ENCODE data around the gene TCOF1.

TCOF1 gene

GRCh38 chr5:150357326-150358260, at the start of gene TCOF1:
Gene TCOF1 (plus strand): TSS chr5:150357697. CDS start chr5:150357747, 50 bp downstream.
- H3K4me1 Mint-ChIP-seq (ENCODE audit: low read depth): peaks cover 51% of the 10 kb centered on the region
- H3K9me3 Mint-ChIP-seq: no peaks in the 10 kb centered on the region
- H3K36me3 Mint-ChIP-seq (ENCODE audit: low read depth): peaks cover 46% of the 10 kb centered on the region

GRCh38 chr5:150309101-150309885, 48.2 kb upstream of the TCOF1 start:
- Mint-ChIP-seq H3K4me3 (no peak overlapping the region), H3K9me3 (no peaks in the 10 kb centered on the region), H3K27me3 (peaks cover 3% of the 10 kb centered on the region), H3K36me3 (ENCODE audit: low read depth) (no peaks in the 10 kb centered on the region), H3K27ac (no peak overlapping the region), H3K4me1 (ENCODE audit: low read depth) (no peaks in the 10 kb centered on the region)
- DNase-seq: no peak

More at GRCh38 chr5:150357326-150358260, at the start of gene TCOF1:
- Mint-ChIP-seq H3K27me3 (no peaks in the 10 kb centered on the region), H3K4me3 (peak within 1 kb of the TSS; percentile 91), H3K27ac (peak within 1 kb of the TSS; percentile 93)
- peak; percentile 99 for DNase-seq

- Mint-ChIP-seq H3K9me3 (no peaks in the 10 kb centered on the region), H3K27ac (no peak overlapping the region), H3K4me1 (ENCODE audit: low read depth) (no peaks in the 10 kb centered on the region), H3K36me3 (ENCODE audit: low read depth) (no peaks in the 10 kb centered on the region), H3K4me3 (no peak overlapping the region), H3K27me3 (peaks cover 2% of the 10 kb centered on the region)
- no peak for DNase-seq
Observed at GRCh38 chr5:150309886-150310239, 47.6 kb upstream of the TCOF1 start.

GRCh38 chr5:150310246-150310645, 47.3 kb upstream of the TCOF1 start:
- H3K9me3 Mint-ChIP-seq: no peaks in the 10 kb centered on the region
- H3K27me3 Mint-ChIP-seq: peaks cover 2% of the 10 kb centered on the region
- no peaks in the 10 kb centered on the region for H3K4me1 Mint-ChIP-seq (ENCODE audit: low read depth)
- no peaks in the 10 kb centered on the region for H3K36me3 Mint-ChIP-seq (ENCODE audit: low read depth)
- no peak overlapping the region for H3K4me3 Mint-ChIP-seq
- no peak for DNase-seq
- H3K27ac Mint-ChIP-seq: no peak overlapping the region

- no peak overlapping the region for H3K27ac Mint-ChIP-seq
- peaks cover 2% of the 10 kb centered on the region for H3K27me3 Mint-ChIP-seq
- H3K4me3 Mint-ChIP-seq: no peak overlapping the region
- H3K36me3 Mint-ChIP-seq (ENCODE audit: low read depth): no peaks in the 10 kb centered on the region
- H3K4me1 Mint-ChIP-seq (ENCODE audit: low read depth): no peaks in the 10 kb centered on the region
- H3K9me3 Mint-ChIP-seq: no peaks in the 10 kb centered on the region
- no peak for DNase-seq
Observed at GRCh38 chr5:150311015-150311692, 46.3 kb upstream of the TCOF1 start.

- Mint-ChIP-seq H3K4me3 (no peak overlapping the region), H3K4me1 (ENCODE audit: low read depth) (no peaks in the 10 kb centered on the region), H3K27me3 (peaks cover 2% of the 10 kb centered on the region), H3K36me3 (ENCODE audit: low read depth) (no peaks in the 10 kb centered on the region), H3K27ac (no peak overlapping the region), H3K9me3 (no peaks in the 10 kb centered on the region)
- no peak for DNase-seq
Observed at GRCh38 chr5:150312518-150312917, 45.0 kb upstream of the TCOF1 start.

- no peak for DNase-seq
- H3K27me3 Mint-ChIP-seq: no peaks in the 10 kb centered on the region
- H3K4me3 Mint-ChIP-seq: no peak overlapping the region
Observed at GRCh38 chr5:150313501-150313900, 44.0 kb upstream of the TCOF1 start.

GRCh38 chr5:150313921-150314716, 43.4 kb upstream of the TCOF1 start:
- H3K4me3 Mint-ChIP-seq: no peak overlapping the region
- no peaks in the 10 kb centered on the region for H3K4me1 Mint-ChIP-seq (ENCODE audit: low read depth)
- no peaks in the 10 kb centered on the region for H3K36me3 Mint-ChIP-seq (ENCODE audit: low read depth)
- no peaks in the 10 kb centered on the region for H3K9me3 Mint-ChIP-seq
- no peak overlapping the region for H3K27ac Mint-ChIP-seq
- DNase-seq: no peak
- H3K27me3 Mint-ChIP-seq: no peaks in the 10 kb centered on the region

More at GRCh38 chr5:150313501-150313900, 44.0 kb upstream of the TCOF1 start:
- Mint-ChIP-seq H3K9me3 (no peaks in the 10 kb centered on the region), H3K36me3 (ENCODE audit: low read depth) (no peaks in the 10 kb centered on the region), H3K4me1 (ENCODE audit: low read depth) (no peaks in the 10 kb centered on the region), H3K27ac (no peak overlapping the region)

GRCh38 chr5:150315245-150315644, 42.3 kb upstream of the TCOF1 start:
- H3K27me3 Mint-ChIP-seq: no peaks in the 10 kb centered on the region
- H3K4me3 Mint-ChIP-seq: no peak overlapping the region
- H3K36me3 Mint-ChIP-seq (ENCODE audit: low read depth): no peaks in the 10 kb centered on the region
- H3K27ac Mint-ChIP-seq: no peak overlapping the region
- no peaks in the 10 kb centered on the region for H3K4me1 Mint-ChIP-seq (ENCODE audit: low read depth)
- no peaks in the 10 kb centered on the region for H3K9me3 Mint-ChIP-seq
- no peak for DNase-seq

GRCh38 chr5:150316320-150316719, 41.2 kb upstream of the TCOF1 start:
- Mint-ChIP-seq H3K27ac (no peak overlapping the region), H3K27me3 (no peaks in the 10 kb centered on the region), H3K4me1 (ENCODE audit: low read depth) (no peaks in the 10 kb centered on the region), H3K4me3 (no peak overlapping the region), H3K36me3 (ENCODE audit: low read depth) (no peaks in the 10 kb centered on the region), H3K9me3 (no peaks in the 10 kb centered on the region)
- DNase-seq: no peak

GRCh38 chr5:150317048-150318003, 40.2 kb upstream of the TCOF1 start:
- no peak overlapping the region for H3K4me3 Mint-ChIP-seq
- H3K36me3 Mint-ChIP-seq (ENCODE audit: low read depth): no peaks in the 10 kb centered on the region
- no peaks in the 10 kb centered on the region for H3K9me3 Mint-ChIP-seq
- peaks cover 1% of the 10 kb centered on the region for H3K4me1 Mint-ChIP-seq (ENCODE audit: low read depth)
- no peak for DNase-seq
- H3K27ac Mint-ChIP-seq: no peak overlapping the region
- H3K27me3 Mint-ChIP-seq: no peaks in the 10 kb centered on the region

GRCh38 chr5:150318613-150319483, 38.6 kb upstream of the TCOF1 start:
- Mint-ChIP-seq H3K36me3 (ENCODE audit: low read depth) (no peaks in the 10 kb centered on the region), H3K4me3 (no peak overlapping the region), H3K27me3 (no peaks in the 10 kb centered on the region), H3K9me3 (no peaks in the 10 kb centered on the region), H3K27ac (no peak overlapping the region), H3K4me1 (ENCODE audit: low read depth) (peaks cover 1% of the 10 kb centered on the region)
- DNase-seq: no peak

Data from activated T-cell treated with anti-CD3 and anti-CD28 coated beads, Interleukin-2, amount 50 U/mL, for 24 hours (primary cell).